Colonic mucosa (tissue), 4 donors: ENCODE data around the gene CRACR2B. TPM values are rescaled to one million over a fixed set of nuclear protein-coding genes. Genes with fewer than 3 reads are reported as not detected.

ENCODE experiments used
- DNase-seq: peaks from one replicate; pipeline ENCODE4 v3.0.0-alpha.2; 2020
- H3K27ac ChIP-seq: fragments of 200-600 bp; one replicate; pipeline ENCODE4 v1.8.0; 2021
- H3K27me3 ChIP-seq: fragments of 200-600 bp; one replicate; pipeline ENCODE4 v1.8.0; 2021
- H3K36me3 ChIP-seq: fragments of 200-600 bp; one replicate; pipeline ENCODE4 v1.8.0; 2021
- H3K4me1 ChIP-seq: fragments of 200-600 bp; one replicate; pipeline ENCODE4 v1.8.0; 2021; ENCODE audit warnings: mild to moderate bottlenecking
- H3K4me3 ChIP-seq: fragments of 200-600 bp; one replicate; pipeline ENCODE4 v1.8.0; 2021
- H3K9ac ChIP-seq, 2 donors: one replicate each; pipeline ENCODE4 v1.7.0; 2013; ENCODE audit warnings: control low read depth in 2 of 2, low read depth in 2 of 2, low read length in 2 of 2
- H3K9me3 ChIP-seq: fragments of 200-600 bp; one replicate; pipeline ENCODE4 v1.8.0; 2021
- intact Hi-C: fragments of 100-400 bp; cut with DNase I; formaldehyde crosslinking; loops from one replicate; pipeline ENCODE4 v1.14.1; 2022
- total RNA-seq, 2 donors: library from RNA; stranded (reverse); fragmentation: NEBNext Ultra II Directional in 1 of 2; extraction: Animal tissue kit (Norgen Biotek cat#: 25700) in 1 of 2; gene quantifications; one replicate each; pipeline ENCODE4 v1.2.1, GENCODE V29; 2021
- TF ChIP-seq, protein P1 (sequence below): fragments of 200-600 bp; IDR thresholded peaks from one replicate; pipeline ENCODE4 v1.8.0; 2022; ENCODE audit warnings: antibody characterized with exemption, mild to moderate bottlenecking
- donor health status: healthy.
- donor health status: DM: no; HTN: no; CAD: no.
- donor health status: DM: no; HTN: no; CAD: no.

CRACR2B gene
- total RNA-seq, 2 donors from 2014 or later, result 97.3 to 108 TPM

DNA sequence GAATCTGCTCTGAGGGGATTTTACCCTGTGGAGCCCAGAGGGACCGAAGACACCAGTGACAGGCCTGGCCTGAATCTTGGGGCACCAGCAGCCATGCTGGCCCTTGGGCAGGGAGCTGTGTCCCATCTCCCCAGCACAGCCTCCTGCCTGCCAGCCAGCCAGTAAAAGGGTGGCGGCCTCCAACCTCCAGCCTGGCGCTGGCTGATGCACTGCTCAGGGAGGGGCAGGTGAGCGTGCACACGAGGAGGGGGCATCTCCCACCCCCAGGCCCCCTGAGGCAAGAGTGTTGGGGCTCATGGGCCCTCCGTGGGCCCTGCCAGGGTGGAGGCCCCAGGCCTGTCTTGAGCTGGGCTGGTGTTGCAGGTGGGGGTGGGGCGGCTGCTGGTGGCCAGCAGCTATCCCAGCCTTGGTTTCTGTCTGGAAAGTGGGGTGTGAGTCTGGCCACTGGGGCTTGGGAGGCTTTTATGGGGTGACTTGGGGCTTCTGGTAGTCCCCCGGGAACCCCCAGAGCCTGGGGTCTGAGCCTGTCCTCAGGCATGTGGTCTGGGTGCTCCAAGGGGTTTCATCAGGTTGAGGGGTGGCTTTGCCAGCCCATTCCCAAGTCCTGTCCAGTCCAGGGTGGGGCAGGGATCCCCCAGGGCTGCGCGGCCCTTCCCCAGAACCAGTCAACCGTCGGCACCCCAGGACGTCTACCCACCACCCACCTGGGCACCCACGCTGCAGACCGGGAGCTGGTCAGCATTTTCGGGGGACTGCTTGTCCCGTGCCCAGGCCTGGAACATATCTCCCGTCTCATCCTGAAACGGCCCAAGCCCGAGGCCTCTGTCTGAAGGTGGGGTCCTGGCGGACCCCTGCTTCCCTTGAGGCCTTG is 32.8 kb downstream of the CRACR2B start:
- intact Hi-C loops, result no loop called here
- peaks cover 12% of the 10 kb centered on the region for H3K4me1 ChIP-seq
- H3K9ac ChIP-seq, result peak overlapping the region in 1 of 2 donors; percentile 39
- no peak for DNase-seq
- H3K27me3 ChIP-seq, result peaks cover 21% of the 10 kb centered on the region
- TF ChIP-seq, protein P1, sequence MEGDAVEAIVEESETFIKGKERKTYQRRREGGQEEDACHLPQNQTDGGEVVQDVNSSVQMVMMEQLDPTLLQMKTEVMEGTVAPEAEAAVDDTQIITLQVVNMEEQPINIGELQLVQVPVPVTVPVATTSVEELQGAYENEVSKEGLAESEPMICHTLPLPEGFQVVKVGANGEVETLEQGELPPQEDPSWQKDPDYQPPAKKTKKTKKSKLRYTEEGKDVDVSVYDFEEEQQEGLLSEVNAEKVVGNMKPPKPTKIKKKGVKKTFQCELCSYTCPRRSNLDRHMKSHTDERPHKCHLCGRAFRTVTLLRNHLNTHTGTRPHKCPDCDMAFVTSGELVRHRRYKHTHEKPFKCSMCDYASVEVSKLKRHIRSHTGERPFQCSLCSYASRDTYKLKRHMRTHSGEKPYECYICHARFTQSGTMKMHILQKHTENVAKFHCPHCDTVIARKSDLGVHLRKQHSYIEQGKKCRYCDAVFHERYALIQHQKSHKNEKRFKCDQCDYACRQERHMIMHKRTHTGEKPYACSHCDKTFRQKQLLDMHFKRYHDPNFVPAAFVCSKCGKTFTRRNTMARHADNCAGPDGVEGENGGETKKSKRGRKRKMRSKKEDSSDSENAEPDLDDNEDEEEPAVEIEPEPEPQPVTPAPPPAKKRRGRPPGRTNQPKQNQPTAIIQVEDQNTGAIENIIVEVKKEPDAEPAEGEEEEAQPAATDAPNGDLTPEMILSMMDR, result no peak
- H3K36me3 ChIP-seq, result no peaks in the 10 kb centered on the region
- no peak overlapping the region for H3K27ac ChIP-seq
- H3K4me3 ChIP-seq, result no peak overlapping the region
- H3K9me3 ChIP-seq, result no peaks in the 10 kb centered on the region

DNA sequence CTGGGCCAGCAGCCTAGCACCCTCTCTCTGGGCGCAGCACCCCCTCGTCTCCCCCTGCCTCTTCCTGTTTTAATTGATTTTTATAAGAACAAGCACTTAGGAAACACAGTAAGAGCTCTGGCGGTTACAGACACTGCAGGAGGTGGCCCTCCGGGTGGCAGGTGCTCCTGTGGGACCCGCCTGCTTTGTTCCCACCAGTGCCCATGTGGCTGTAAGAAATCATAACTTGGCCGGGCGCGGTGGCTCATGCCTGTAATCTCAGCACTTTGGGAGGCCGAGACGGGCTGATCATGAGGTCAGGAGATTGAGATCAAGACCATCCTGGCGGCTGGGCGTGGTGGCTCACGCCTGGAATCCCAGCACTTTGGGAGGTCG is 33.4 kb downstream of the CRACR2B start:
- Histone ChIP-seq H3K27ac (no peak overlapping the region), H3K4me3 (no peak overlapping the region), H3K36me3 (no peaks in the 10 kb centered on the region), H3K4me1 (peaks cover 12% of the 10 kb centered on the region), H3K9me3 (no peaks in the 10 kb centered on the region), H3K27me3 (peaks cover 21% of the 10 kb centered on the region), H3K9ac (no peak overlapping the region)
- DNase-seq, result no peak
- TF ChIP-seq, protein P1, result no peak
- intact Hi-C loops, result no loop called here

DNA sequence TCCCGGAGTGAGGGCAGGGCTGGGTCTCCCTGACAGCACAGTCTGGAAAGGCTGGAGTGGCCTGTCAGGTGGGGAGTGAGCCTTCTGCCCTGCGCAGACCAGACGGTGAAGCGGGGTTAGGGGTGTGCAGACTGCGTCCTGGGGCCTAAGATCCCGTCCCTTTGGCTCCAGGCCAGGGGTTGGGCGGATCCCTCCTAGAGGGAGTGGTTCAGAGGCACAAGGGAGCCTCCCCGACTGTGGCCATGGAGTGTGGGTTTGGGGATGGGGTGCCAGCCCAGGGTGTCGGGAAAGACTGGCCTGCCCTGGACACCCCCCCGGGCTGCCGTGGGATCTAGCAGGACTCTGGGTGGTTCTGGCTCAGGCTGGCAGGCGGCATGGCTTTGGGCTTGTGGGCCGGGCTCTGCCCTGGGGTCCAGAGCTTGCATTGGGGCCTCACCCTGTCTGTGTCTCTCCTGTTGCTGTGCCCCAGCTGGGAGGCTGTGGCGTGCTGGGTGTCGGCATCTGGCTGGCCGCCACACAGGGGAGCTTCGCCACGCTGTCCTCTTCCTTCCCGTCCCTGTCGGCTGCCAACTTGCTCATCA is 34.5 kb downstream of the CRACR2B start:
- no peak overlapping the region for H3K4me3 ChIP-seq
- H3K9me3 ChIP-seq, result no peaks in the 10 kb centered on the region
- DNase-seq, result peak; percentile 63
- H3K36me3 ChIP-seq, result no peaks in the 10 kb centered on the region
- intact Hi-C loops, result no loop called here
- no peak overlapping the region for H3K27ac ChIP-seq
- H3K27me3 ChIP-seq, result peaks cover 21% of the 10 kb centered on the region
- TF ChIP-seq, protein P1, result no peak
- H3K9ac ChIP-seq, result no peak overlapping the region
- peaks cover 12% of the 10 kb centered on the region for H3K4me1 ChIP-seq

DNA sequence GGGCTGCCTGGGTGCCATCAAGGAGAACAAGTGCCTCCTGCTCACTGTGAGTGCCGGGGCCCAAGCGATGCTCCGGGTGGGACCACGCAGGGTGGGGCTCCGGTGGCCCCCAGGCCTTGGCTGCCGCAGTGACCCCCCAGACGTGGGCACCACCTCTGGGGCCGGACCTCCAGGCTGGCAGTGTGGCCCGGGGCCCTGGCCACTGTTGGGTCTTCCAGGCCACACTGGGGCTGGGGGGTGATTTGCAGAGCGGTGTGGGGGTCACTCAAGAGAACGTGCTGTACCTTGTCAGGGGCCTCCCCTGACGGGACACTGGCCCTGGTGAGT is 34.9 kb downstream of the CRACR2B start:
- intact Hi-C loops, result no loop called here
- DNase-seq, result no peak
- TF ChIP-seq, protein P1, result no peak
- Histone ChIP-seq H3K27me3 (peaks cover 21% of the 10 kb centered on the region), H3K36me3 (no peaks in the 10 kb centered on the region), H3K4me1 (peaks cover 12% of the 10 kb centered on the region), H3K27ac (no peak overlapping the region), H3K9ac (no peak overlapping the region), H3K9me3 (no peaks in the 10 kb centered on the region), H3K4me3 (no peak overlapping the region)

DNA sequence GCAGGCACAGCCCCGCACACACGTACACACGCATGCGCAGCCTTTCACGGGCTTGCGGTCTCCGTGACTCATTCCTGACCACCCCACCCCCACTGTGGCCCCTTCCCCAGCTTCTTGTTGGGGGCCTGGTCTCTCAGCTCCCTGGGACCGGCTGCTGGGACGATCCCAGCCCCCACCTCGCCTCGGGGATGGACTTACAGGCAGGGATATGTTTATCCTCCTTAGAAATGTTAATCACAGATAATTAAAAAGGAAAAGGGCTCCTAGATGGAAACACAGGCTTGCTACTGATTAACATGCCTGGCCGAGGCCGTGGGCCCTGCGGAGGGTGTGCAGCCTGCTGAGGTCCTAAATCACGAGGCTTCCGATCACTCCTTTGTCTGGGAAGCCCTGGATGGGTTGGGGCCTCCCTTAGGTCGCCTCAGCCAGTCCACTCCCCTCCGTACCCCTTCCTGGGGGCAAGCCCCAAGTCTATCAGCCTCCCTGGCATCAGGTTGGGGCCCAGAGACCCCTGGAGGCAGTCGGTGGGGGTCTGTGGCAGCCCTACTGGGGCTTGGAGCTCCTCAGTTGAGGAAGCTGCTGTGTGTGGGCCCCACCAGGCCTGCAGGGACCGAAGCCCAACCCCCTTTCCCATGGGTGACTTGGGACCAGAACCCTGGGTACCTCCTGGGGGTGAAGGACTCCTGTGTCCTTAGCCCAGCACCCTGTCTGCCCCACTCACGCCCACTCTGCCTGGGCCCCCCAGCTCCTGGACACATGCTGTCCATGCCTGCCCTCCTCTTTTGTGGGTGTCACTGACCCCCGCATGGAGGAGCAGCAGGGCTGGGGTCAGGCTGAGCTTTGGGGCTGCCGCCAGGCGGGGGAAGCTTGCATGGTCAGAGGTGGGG is 35.5 kb downstream of the CRACR2B start:
- H3K9ac ChIP-seq, result no peak overlapping the region
- H3K27ac ChIP-seq, result no peak overlapping the region
- H3K4me3 ChIP-seq, result no peak overlapping the region
- peaks cover 12% of the 10 kb centered on the region for H3K4me1 ChIP-seq
- no peaks in the 10 kb centered on the region for H3K36me3 ChIP-seq
- H3K27me3 ChIP-seq, result peaks cover 21% of the 10 kb centered on the region
- no peak for DNase-seq
- no peaks in the 10 kb centered on the region for H3K9me3 ChIP-seq
- TF ChIP-seq, protein P1, result no peak
- intact Hi-C loops, result no loop called here
